Tibial artery (tissue), 4 donors: Measurements from ENCODE around the gene ATRN.

Experiments used
- DNase-seq, 2 donors: peaks; one replicate each; pipeline ENCODE4 v3.0.0-alpha.2; 2019
- H3K27ac ChIP-seq, 2 donors: fragments of 200-600 bp; sonication (generic) in 1 of 2; 1 replicate in 1 of 2; 2 replicates in 1 of 2; pipeline ENCODE4 v1.5.1; 2018 to 2019; ENCODE audit warnings: mild to moderate bottlenecking in 1 of 2
- H3K27me3 ChIP-seq, 2 donors: fragments of 200-600 bp; sonication (generic) in 1 of 2; one replicate each; pipeline versions ENCODE4 v1.5.1 to v1.6.0; 2016 to 2019
- H3K36me3 ChIP-seq, 3 donors: fragments of 200-600 bp; sonication (generic) in 2 of 3; one replicate each; pipeline ENCODE4 v1.5.1; 2016 to 2019; ENCODE audit warnings: mild to moderate bottlenecking in 2 of 3
- H3K4me1 ChIP-seq, 4 donors: fragments of 200-600 bp; sonication (generic) in 2 of 4; 1 replicate in 3 of 4; 2 replicates in 1 of 4; pipeline ENCODE4 v1.5.1; 2016 to 2019
- H3K4me3 ChIP-seq, 2 donors: fragments of 200-600 bp; sonication (generic) in 1 of 2; 1 replicate in 1 of 2; 2 replicates in 1 of 2; pipeline ENCODE4 v1.5.1; 2018 to 2019; ENCODE audit warnings: mild to moderate bottlenecking in 2 of 2
- H3K9me3 ChIP-seq, 3 donors: fragments of 200-600 bp; sonication (generic) in 1 of 3; one replicate each; pipeline ENCODE4 v1.5.1; 2016 to 2019
- intact Hi-C: fragments of 100-400 bp; cut with DNase I; formaldehyde crosslinking; loops from one replicate; pipeline ENCODE4 v1.15.0; 2023; ENCODE audit warnings: low total_unique reads
- TF ChIP-seq, protein P1 (sequence below), 2 experiments: fragments of 200-600 bp in 1 of 2; fragments of 450-650 bp in 1 of 2; IDR thresholded peaks; one replicate each; pipeline ENCODE4 v1.5.1; 2017 to 2019; ENCODE audit warnings: antibody characterized with exemption in 2 of 2, mild to moderate bottlenecking in 1 of 2, moderate library complexity in 1 of 2

ATRN gene

GRCh38 chr20:3632311-3633004, 161.6 kb downstream of the ATRN start:
- H3K27me3 ChIP-seq: no peaks in the 10 kb centered on the region
- no peak for DNase-seq
- no peaks in the 10 kb centered on the region for H3K9me3 ChIP-seq
- no peaks in the 10 kb centered on the region for H3K4me1 ChIP-seq
- peaks cover 10 to 48% (median 26%) of the 10 kb centered on the region in 3 donors for H3K36me3 ChIP-seq
- intact Hi-C loops: no loop called here
- TF ChIP-seq, protein P1, sequence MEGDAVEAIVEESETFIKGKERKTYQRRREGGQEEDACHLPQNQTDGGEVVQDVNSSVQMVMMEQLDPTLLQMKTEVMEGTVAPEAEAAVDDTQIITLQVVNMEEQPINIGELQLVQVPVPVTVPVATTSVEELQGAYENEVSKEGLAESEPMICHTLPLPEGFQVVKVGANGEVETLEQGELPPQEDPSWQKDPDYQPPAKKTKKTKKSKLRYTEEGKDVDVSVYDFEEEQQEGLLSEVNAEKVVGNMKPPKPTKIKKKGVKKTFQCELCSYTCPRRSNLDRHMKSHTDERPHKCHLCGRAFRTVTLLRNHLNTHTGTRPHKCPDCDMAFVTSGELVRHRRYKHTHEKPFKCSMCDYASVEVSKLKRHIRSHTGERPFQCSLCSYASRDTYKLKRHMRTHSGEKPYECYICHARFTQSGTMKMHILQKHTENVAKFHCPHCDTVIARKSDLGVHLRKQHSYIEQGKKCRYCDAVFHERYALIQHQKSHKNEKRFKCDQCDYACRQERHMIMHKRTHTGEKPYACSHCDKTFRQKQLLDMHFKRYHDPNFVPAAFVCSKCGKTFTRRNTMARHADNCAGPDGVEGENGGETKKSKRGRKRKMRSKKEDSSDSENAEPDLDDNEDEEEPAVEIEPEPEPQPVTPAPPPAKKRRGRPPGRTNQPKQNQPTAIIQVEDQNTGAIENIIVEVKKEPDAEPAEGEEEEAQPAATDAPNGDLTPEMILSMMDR (IDR thresholded peaks at IDR 0.05): no peak
- H3K27ac ChIP-seq: no peak overlapping the region
- no peak overlapping the region for H3K4me3 ChIP-seq

- Histone ChIP-seq H3K27me3 (no peaks in the 10 kb centered on the region), H3K36me3 (peaks cover 6 to 50% (median 26%) of the 10 kb centered on the region in 3 donors)
- no peak for DNase-seq
Measured at GRCh38 chr20:3633913-3634478, 163.2 kb downstream of the ATRN start.

GRCh38 chr20:3635346-3635745, 164.5 kb downstream of the ATRN start:
- DNase-seq: no peak
- H3K27ac ChIP-seq: no peak overlapping the region
- H3K9me3 ChIP-seq: no peaks in the 10 kb centered on the region
- H3K4me3 ChIP-seq: no peak overlapping the region
- H3K27me3 ChIP-seq: no peaks in the 10 kb centered on the region
- TF ChIP-seq, protein P1 (IDR thresholded peaks at IDR 0.05): no peak
- H3K36me3 ChIP-seq: peaks cover 9 to 48% (median 32%) of the 10 kb centered on the region in 3 donors
- intact Hi-C loops: no loop called here
- no peaks in the 10 kb centered on the region for H3K4me1 ChIP-seq

More at GRCh38 chr20:3633913-3634478, 163.2 kb downstream of the ATRN start:
- no peaks in the 10 kb centered on the region for H3K4me1 ChIP-seq
- H3K9me3 ChIP-seq: no peaks in the 10 kb centered on the region
- TF ChIP-seq, protein P1 (IDR thresholded peaks at IDR 0.05): no peak
- no peak overlapping the region for H3K27ac ChIP-seq
- intact Hi-C loops: no loop called here
- H3K4me3 ChIP-seq: no peak overlapping the region

DNA sequence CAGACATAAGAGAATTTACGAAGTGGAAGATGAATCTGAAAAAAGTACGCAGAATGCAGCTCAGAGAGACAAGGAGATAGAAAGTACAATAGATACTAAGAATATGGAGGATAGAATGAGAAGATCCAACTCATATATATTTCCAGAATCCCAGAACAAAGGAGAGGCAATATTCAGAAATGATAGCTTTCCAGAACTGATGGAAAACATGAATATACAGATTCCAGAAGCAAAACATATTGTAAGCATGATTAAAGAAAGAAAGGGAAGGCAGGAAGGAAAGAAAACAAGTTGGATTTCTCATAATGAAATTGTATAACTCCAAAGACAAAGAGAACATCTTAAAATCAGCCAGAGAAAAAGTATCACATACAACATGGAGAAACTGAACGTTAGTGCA, 169.4 kb downstream of the ATRN start:
- no peaks in the 10 kb centered on the region for H3K27me3 ChIP-seq
- peaks cover 21 to 61% (median 38%) of the 10 kb centered on the region in 3 donors for H3K36me3 ChIP-seq
- intact Hi-C loops: no loop called here

DNA sequence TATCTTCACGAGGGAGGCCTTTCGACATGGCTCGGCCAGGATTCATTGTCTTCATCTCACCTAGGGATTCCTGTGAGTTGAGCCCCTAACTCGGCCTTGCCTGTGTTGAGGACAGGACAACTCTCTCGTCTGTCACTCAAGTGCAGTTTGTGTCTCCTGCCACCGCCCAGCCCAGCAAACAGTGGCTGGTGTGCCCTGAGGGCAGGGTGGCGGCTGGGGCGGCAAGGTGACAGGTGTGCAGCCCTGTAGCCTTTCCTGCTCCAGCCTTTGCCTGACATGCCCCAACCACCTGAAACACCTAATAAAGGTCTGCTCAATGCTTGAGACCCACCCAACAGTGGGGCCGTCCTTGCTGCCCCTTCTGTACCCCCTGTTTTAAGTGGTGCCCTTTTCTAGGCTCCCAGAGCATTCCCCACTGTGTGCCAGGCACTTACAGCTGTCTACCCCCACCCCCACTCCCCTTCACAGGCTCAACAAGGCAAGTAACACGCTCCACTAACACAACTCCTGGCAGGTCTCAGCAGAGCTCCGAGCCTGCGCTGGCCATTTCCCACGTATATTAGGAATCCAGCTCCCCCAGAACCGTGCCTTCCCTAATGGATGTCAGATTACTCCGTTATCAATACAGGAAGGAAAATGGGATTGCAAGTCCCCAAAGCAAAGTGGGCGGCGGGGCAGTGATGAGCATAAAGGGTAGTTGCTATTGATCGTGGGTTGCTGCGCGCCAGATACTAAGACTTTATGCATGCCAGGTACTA, 174.7 kb downstream of the ATRN start:
- no peaks in the 10 kb centered on the region for H3K9me3 ChIP-seq
- intact Hi-C loops: no loop called here
- peaks cover 36 to 88% (median 50%) of the 10 kb centered on the region in 3 donors for H3K36me3 ChIP-seq
- H3K27ac ChIP-seq: no peak overlapping the region
- no peaks in the 10 kb centered on the region for H3K4me1 ChIP-seq
- H3K27me3 ChIP-seq: no peaks in the 10 kb centered on the region
- no peak overlapping the region for H3K4me3 ChIP-seq
- DNase-seq: no peak
- TF ChIP-seq, protein P1 (IDR thresholded peaks at IDR 0.05): no peak

More for the DNA sequence above, 169.4 kb downstream of the ATRN start:
- TF ChIP-seq, protein P1 (IDR thresholded peaks at IDR 0.05): no peak
- Histone ChIP-seq H3K9me3 (no peaks in the 10 kb centered on the region), H3K4me1 (no peaks in the 10 kb centered on the region), H3K4me3 (no peak overlapping the region), H3K27ac (no peak overlapping the region)
- no peak for DNase-seq
